ENCODE data around the gene DIDO1. TPM values are rescaled to one million over a fixed set of nuclear protein-coding genes. Genes with fewer than 3 reads are reported as not detected.

DIDO1 gene
- total and polyA plus RNA-seq, 2 of the 13 experiments (the other 11 are each of a cell fraction or from before 2014, with no cell fraction given) = 75.0 to 75.1 TPM

- TF ChIP-seq ZNF451 (CRISPR knock-in tag; IDR thresholded peaks at IDR 0.05) = no peak
- TF ChIP-seq RFX3 (CRISPR knock-in tag; IDR thresholded peaks at IDR 0.05) = peak; percentile 72
- no peak for TF ChIP-seq RFX5 (IDR thresholded peaks at IDR 0.05; ENCODE audit: low read depth, low read length)
- TF ChIP-seq RCOR2 (CRISPR knock-in tag; IDR thresholded peaks at IDR 0.05) = no peak
- no peak for TF ChIP-seq ZNF768 (CRISPR knock-in tag; IDR thresholded peaks at IDR 0.05)
- no peak; the same call in 1 of the 2 replicates for TF ChIP-seq KAT7 (CRISPR knock-in tag; IDR thresholded peaks at IDR 0.05; ENCODE audit: borderline replicate concordance)
- no peak for TF ChIP-seq DNMT3B (CRISPR knock-in tag; conservative IDR thresholded peaks at IDR 0.05)
- TF ChIP-seq ZNF781 (CRISPR knock-in tag; IDR thresholded peaks at IDR 0.05; ENCODE audit: borderline replicate concordance, not compliant biosample characterization) = no peak
- no peak; a peak in 1 of 4 replicates for TF ChIP-seq KLF16 (CRISPR knock-in tag; IDR thresholded peaks at IDR 0.05)
- no peak for TF ChIP-seq KDM1A (CRISPR knock-in tag; IDR thresholded peaks at IDR 0.05)
- TF ChIP-seq ZNF687 (CRISPR knock-in tag; IDR thresholded peaks at IDR 0.05) = no peak; the same call in 1 of the 2 replicates
- TF ChIP-seq SRSF1 (optimal IDR thresholded peaks at IDR 0.05; ENCODE audit: low read depth, low read length) = no peak
- no peak for TF ChIP-seq ZMYM4 (CRISPR knock-in tag; IDR thresholded peaks at IDR 0.05)
- no peak for TF ChIP-seq ZSCAN21 (CRISPR knock-in tag; IDR thresholded peaks at IDR 0.05; ENCODE audit: borderline replicate concordance)
- no peak for TF ChIP-seq HOXD1 (CRISPR knock-in tag; IDR thresholded peaks at IDR 0.05)
- no peak for TF ChIP-seq ZNF7 (CRISPR knock-in tag; IDR thresholded peaks at IDR 0.05)
- TF ChIP-seq SP140L (CRISPR knock-in tag; IDR thresholded peaks at IDR 0.05; ENCODE audit: borderline replicate concordance) = no peak
- TF ChIP-seq FOXO4 (CRISPR knock-in tag; conservative IDR thresholded peaks at IDR 0.05) = no peak
- TF ChIP-seq ARID3A (IDR thresholded peaks at IDR 0.05; ENCODE audit: low read depth, low read length) = 0 out of 2 replicates have a peak, but pooled peaks have one; percentile 39
- no peak for TF ChIP-seq ZNF691 (CRISPR knock-in tag; IDR thresholded peaks at IDR 0.05; ENCODE audit: borderline replicate concordance, low read depth)
- TF ChIP-seq ZNF775 (CRISPR knock-in tag; IDR thresholded peaks at IDR 0.05; ENCODE audit: borderline replicate concordance) = no peak
- TF ChIP-seq SMC3 (IDR thresholded peaks at IDR 0.05; ENCODE audit: low read length) = no peak
Observed at GRCh38 chr20:62924442-62925075, 1.7 kb downstream of the DIDO1 start (continued).

Data from HepG2 (cell line).